ENCODE data around the gene SEMA6A. TPM values are rescaled to one million over a fixed set of nuclear protein-coding genes. Genes with fewer than 3 reads are reported as not detected.
"Not testable (repeated sequence)": the region's sequence is repeated elsewhere in the genome, so short reads cannot be mapped to it uniquely, and the experiment has no call there.

SEMA6A gene
- polyA plus RNA-seq, 2 of the 4 experiments (the other 2 are of a cell fraction) = 0.01 TPM; not detected in 1

GRCh38 chr5:116550082-116550481, 24.5 kb downstream of the SEMA6A start:
- Histone ChIP-seq H3K4me2 (no peak overlapping the region), H3K9me3 (peaks cover 10% of the 10 kb centered on the region; the same call in 1 of the 3 replicates), H3K27ac (no peak overlapping the region), H3K4me3 (no peak overlapping the region), H3K4me1 (no peaks in the 10 kb centered on the region)
- DNase-seq (ENCODE audit: low read depth in 1 of 2, low spot score in 1 of 2) (no peak), ATAC-seq (no peak), FAIRE-seq (no peak)
- POLR2A ChIA-PET = no interaction called here
- peak; percentile 86 for TF ChIP-seq MAFK (IDR thresholded peaks at IDR 0.05; ENCODE audit: partially characterized antibody)
- no peak for TF ChIP-seq EHMT2 (IDR thresholded peaks at IDR 0.05; ENCODE audit: low read depth)
- CTCF ChIA-PET = no interaction called here

DNA sequence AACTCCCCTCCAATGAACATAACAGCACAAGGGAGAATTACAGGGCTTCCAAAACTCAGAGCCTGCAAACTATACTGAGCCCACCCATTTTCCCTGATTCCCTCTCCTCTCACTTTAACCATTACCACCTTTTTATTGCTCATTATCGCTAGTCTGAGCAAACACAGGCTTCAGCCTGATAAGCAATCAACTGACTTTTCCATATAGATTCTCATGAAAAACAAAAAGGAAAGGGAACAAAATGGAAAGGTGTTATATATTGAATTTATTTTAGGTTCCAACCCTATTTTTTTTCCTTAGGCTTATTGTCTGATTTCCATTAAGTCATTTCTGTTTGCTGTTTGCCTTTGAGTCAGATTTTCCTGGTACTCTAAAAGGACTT, 27.9 kb downstream of the SEMA6A start:
- CTCF ChIA-PET = no interaction called here
- Histone ChIP-seq H3K27ac (no peak overlapping the region), H3K4me3 (no peak overlapping the region), H3K4me1 (no peaks in the 10 kb centered on the region), H3K4me2 (no peak overlapping the region), H3K9me3 (peaks cover 11% of the 10 kb centered on the region; the same call in 1 of the 3 replicates)
- DNase-seq (ENCODE audit: low read depth in 1 of 2, low spot score in 1 of 2) = no peak
- POLR2A ChIA-PET = no interaction called here
- no peak for FAIRE-seq
- WGBS (ENCODE audit: missing lambda C conversion rate) = 7% methylated on average over 1 of the region's 1 CpG
- ATAC-seq = no peak
- no peak for TF ChIP-seq SMC3 (IDR thresholded peaks at IDR 0.05)
- TF ChIP-seq ZC3H11A (IDR thresholded peaks at IDR 0.05) = no peak
- no peak for TF ChIP-seq RCOR1 (IDR thresholded peaks at IDR 0.05; ENCODE audit: low read depth, low read length)
- no peak for TF ChIP-seq ZNF302 (CRISPR knock-in tag; IDR thresholded peaks at IDR 0.05)
- TF ChIP-seq HOXA7 (CRISPR knock-in tag; IDR thresholded peaks at IDR 0.05) = no peak
- no peak for TF ChIP-seq CBX2 (IDR thresholded peaks at IDR 0.05; ENCODE audit: borderline replicate concordance, low read depth)
- no peak for TF ChIP-seq TP53 (CRISPR knock-in tag; IDR thresholded peaks at IDR 0.05)
- no peak for TF ChIP-seq PBX3 (IDR thresholded peaks at IDR 0.05)
- TF ChIP-seq FOXS1 (CRISPR knock-in tag; IDR thresholded peaks at IDR 0.05) = no peak
- no peak for TF ChIP-seq HDAC2 (IDR thresholded peaks at IDR 0.05)
- TF ChIP-seq, protein P1, sequence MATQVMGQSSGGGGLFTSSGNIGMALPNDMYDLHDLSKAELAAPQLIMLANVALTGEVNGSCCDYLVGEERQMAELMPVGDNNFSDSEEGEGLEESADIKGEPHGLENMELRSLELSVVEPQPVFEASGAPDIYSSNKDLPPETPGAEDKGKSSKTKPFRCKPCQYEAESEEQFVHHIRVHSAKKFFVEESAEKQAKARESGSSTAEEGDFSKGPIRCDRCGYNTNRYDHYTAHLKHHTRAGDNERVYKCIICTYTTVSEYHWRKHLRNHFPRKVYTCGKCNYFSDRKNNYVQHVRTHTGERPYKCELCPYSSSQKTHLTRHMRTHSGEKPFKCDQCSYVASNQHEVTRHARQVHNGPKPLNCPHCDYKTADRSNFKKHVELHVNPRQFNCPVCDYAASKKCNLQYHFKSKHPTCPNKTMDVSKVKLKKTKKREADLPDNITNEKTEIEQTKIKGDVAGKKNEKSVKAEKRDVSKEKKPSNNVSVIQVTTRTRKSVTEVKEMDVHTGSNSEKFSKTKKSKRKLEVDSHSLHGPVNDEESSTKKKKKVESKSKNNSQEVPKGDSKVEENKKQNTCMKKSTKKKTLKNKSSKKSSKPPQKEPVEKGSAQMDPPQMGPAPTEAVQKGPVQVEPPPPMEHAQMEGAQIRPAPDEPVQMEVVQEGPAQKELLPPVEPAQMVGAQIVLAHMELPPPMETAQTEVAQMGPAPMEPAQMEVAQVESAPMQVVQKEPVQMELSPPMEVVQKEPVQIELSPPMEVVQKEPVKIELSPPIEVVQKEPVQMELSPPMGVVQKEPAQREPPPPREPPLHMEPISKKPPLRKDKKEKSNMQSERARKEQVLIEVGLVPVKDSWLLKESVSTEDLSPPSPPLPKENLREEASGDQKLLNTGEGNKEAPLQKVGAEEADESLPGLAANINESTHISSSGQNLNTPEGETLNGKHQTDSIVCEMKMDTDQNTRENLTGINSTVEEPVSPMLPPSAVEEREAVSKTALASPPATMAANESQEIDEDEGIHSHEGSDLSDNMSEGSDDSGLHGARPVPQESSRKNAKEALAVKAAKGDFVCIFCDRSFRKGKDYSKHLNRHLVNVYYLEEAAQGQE (IDR thresholded peaks at IDR 0.05) = no peak
- no peak for TF ChIP-seq CBX8 (IDR thresholded peaks at IDR 0.05)

DNA sequence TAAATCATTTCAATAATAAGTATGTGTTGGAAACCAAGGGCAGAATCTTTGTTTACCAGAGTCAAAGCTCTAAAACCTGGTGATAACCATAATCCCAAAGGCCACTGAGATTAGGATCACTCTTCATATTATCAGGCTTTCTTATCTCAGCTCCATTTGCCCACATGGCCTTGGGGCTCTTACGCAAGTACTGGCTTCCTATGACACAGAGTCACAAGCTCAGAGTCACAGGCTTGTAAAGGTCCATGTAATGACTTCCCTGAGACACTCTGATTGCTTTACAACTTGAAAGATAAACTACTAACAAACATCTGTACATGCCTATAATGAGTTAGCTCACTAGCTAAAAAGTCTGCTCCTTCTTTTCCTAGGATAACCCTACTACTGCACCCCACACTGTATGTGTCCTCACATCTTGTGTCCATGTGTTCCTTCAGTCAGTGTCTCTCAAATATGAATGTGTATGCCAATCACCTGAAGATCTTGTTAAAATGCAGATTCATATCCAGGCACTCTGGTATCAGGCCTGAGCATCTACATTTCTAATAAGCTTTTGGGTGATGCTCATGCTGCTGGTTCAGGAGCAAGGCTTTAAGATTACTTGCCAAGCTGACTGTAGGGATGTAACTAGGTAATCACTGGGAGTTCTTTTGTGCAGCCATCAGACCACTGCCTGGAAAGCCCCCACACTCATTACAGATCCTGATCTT, 28.4 kb downstream of the SEMA6A start:
- 22% methylated on average over 1 of the region's 1 CpG for WGBS (ENCODE audit: missing lambda C conversion rate)
- ChIA-PET CTCF (interaction anchor here (1.3 kb wide), 1 partner anchor 11 kb away, joined by 4 read pairs; no protein-coding TSS in a partner anchor), POLR2A (no interaction called here)
- peaks cover 11% of the 10 kb centered on the region; the same call in 1 of the 3 replicates for H3K9me3 ChIP-seq
- DNase-seq (ENCODE audit: low read depth in 1 of 2, low spot score in 1 of 2) (peak in 1 of 2 experiments; percentile 1), ATAC-seq (no peak), FAIRE-seq (no peak)
- no peak overlapping the region for H3K4me3 ChIP-seq
- no peaks in the 10 kb centered on the region for H3K4me1 ChIP-seq
- TF ChIP-seq RARB (CRISPR knock-in tag; IDR thresholded peaks at IDR 0.05) = no peak
- TF ChIP-seq FOSB (CRISPR knock-in tag; IDR thresholded peaks at IDR 0.05) = no peak
- TF ChIP-seq, protein P2, sequence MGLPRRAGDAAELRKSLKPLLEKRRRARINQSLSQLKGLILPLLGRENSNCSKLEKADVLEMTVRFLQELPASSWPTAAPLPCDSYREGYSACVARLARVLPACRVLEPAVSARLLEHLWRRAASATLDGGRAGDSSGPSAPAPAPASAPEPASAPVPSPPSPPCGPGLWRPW (IDR thresholded peaks at IDR 0.05) = no peak
- TF ChIP-seq ZC3H11A (IDR thresholded peaks at IDR 0.05) = no peak
- TF ChIP-seq KDM1A (IDR thresholded peaks at IDR 0.05; ENCODE audit: low read depth) = no peak
- no peak for TF ChIP-seq RNF2 (IDR thresholded peaks at IDR 0.05; ENCODE audit: borderline replicate concordance, low read depth)
- no peak for TF ChIP-seq GATA3 (IDR thresholded peaks at IDR 0.05; ENCODE audit: borderline replicate concordance)
- TF ChIP-seq FOSL2 (IDR thresholded peaks at IDR 0.05) = no peak
- no peak for TF ChIP-seq FOSL2 (CRISPR knock-in tag; IDR thresholded peaks at IDR 0.05)
- TF ChIP-seq MAZ (IDR thresholded peaks at IDR 0.05; ENCODE audit: borderline replicate concordance, low read depth, low read length) = no peak
- TF ChIP-seq HDAC2 (IDR thresholded peaks at IDR 0.05) = no peak
- TF ChIP-seq POLR2AphosphoS2 (conservative IDR thresholded peaks at IDR 0.05; ENCODE audit: low read length) = no peak
- no peak for TF ChIP-seq E2F6 (IDR thresholded peaks at IDR 0.05; ENCODE audit: borderline replicate concordance, low read depth)
- no peak overlapping the region for H3K27ac ChIP-seq
- no peak overlapping the region for H3K4me2 ChIP-seq

DNA sequence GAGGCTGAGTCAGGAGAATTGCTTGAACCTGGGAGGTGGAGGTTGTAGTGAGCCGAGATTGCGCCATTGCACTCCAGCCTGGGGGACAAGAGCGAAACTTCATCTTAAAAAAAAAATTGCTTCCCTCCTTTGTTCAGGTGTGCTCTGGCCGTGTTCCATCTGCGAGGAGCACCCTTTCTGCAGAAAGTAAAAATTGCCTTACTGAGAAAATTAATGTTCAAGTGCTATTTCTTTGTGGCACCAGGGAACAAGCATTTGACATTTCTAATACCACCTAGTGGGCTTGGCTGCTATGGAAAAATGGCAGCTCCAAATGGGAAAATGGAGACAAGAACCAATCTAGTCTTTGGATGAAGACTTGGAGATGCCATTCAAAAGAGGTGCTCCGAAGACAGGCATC, 29.2 kb downstream of the SEMA6A start:
- POLR2A ChIA-PET; H3K4me3 ChIP-seq; H3K4me2 ChIP-seq; H3K27ac ChIP-seq; ATAC-seq; FAIRE-seq; DNase-seq (ENCODE audit: low read depth in 1 of 2, low spot score in 1 of 2); H3K4me1 ChIP-seq: not testable (repeated sequence)
- 13% methylated on average over 6 of the region's 6 CpGs for WGBS (ENCODE audit: missing lambda C conversion rate)
- H3K9me3 ChIP-seq = peaks cover 11% of the 10 kb centered on the region; the same call in 1 of the 3 replicates
- CTCF ChIA-PET = interaction anchor here (1.3 kb wide), 1 partner anchor 12 kb away, joined by 4 read pairs; no protein-coding TSS in a partner anchor

Data from A549 (cell line).